K562 (cell line): Measurements from ENCODE around the gene ADK. TPM values are rescaled to one million over a fixed set of nuclear protein-coding genes. Genes with fewer than 3 reads are reported as not detected.

ENCODE experiments used
- ATAC-seq: fragments of 200-7000 bp; cut with Tn5 transposase; 3 replicates; pipeline ENCODE4 v1.9.1; 2020; ENCODE audit warnings: moderate library complexity
- BruUV-seq: library from RNA; stranded (reverse); fragments of 400-500 nt; replicated peaks from 2 replicates; lab custom pipeline; 2021; lab: Mats Ljungman, UMichigan
- CTCF ChIA-PET: fragments of 300-600 bp; formaldehyde crosslinking; extraction: SDS; loops from one replicate; lab custom pipeline; 2021; ENCODE audit warnings: low intra/inter-chr PET ratio; lab: Yijun Ruan, JAX
- POLR2A ChIA-PET: fragments of 300-600, 350-650 bp; sonication (Branson Sonifier 250); formaldehyde crosslinking; extraction: SDS; loops from one replicate; lab custom pipeline; 2021; ENCODE audit warnings: antibody characterized with exemption, inconsistent platforms; lab: Yijun Ruan, JAX
- DNase-seq, 4 experiments: peaks; one replicate each; pipeline versions ENCODE4 v3.0.0 to v3.0.0-alpha.2; 2011 to 2018; ENCODE audit warnings: low spot score in 3 of 4, mixed read lengths in 3 of 4; ENCODE audit errors: extremely low read depth in 1 of 4
- FAIRE-seq: peaks from 2 replicates; lab custom pipeline; 2011; peaks lifted over from hg19 to GRCh38; lab: Jason Lieb, UNC
- H2AFZ ChIP-seq: 2 replicates; pipeline ENCODE4 v1.6.0; 2011; ENCODE audit warnings: low read depth, low read length, control low read depth, inconsistent platforms
- H3K27ac ChIP-seq: fragments of 200-600 bp; 3 replicates; pipeline ENCODE4 v1.8.0; 2011; ENCODE audit warnings: low read depth, mild to moderate bottlenecking, control low read depth, inconsistent platforms, low read length, moderate library complexity, mixed read lengths; ENCODE audit errors: extremely low read depth
- H3K27me3 ChIP-seq, 2 experiments: fragments of 300-600 bp in 1 of 2; 2 replicates in 1 of 2; 3 replicates in 1 of 2; pipeline versions ENCODE4 v1.6.0 to v1.8.0; 2011; ENCODE audit warnings: inconsistent platforms in 2 of 2, low read length in 2 of 2, mild to moderate bottlenecking in 1 of 2, mixed read lengths in 1 of 2, moderate library complexity in 1 of 2; ENCODE audit not compliant: control insufficient read depth in 2 of 2, insufficient read depth in 2 of 2
- H3K36me3 ChIP-seq: fragments of 300-600 bp; 3 replicates; pipeline ENCODE4 v1.8.0; 2011; ENCODE audit warnings: mild to moderate bottlenecking, low read length, inconsistent platforms; ENCODE audit not compliant: control insufficient read depth, insufficient read depth
- H3K4me1 ChIP-seq, 2 experiments: fragments of 200-600 bp in 1 of 2; replicated peaks in 1 of 2; 2 replicates in 1 of 2; 3 replicates in 1 of 2; pipeline versions ENCODE4 v1.5.1 to v1.8.0; 2011; ENCODE audit warnings: inconsistent platforms in 2 of 2, low read length in 2 of 2, mild to moderate bottlenecking in 1 of 2, mixed read lengths in 1 of 2, moderate library complexity in 1 of 2; ENCODE audit not compliant: control insufficient read depth in 2 of 2, insufficient read depth in 2 of 2
- H3K4me2 ChIP-seq: 2 replicates; pipeline ENCODE4 v1.6.1; 2011; ENCODE audit warnings: low read length, control low read depth, inconsistent platforms, mixed read lengths; ENCODE audit not compliant: insufficient read depth
- H3K4me3 ChIP-seq: fragments of 200-600 bp; sonication (generic), shearing (Covaris generic); 2 replicates; pipeline ENCODE4 v1.5.1; 2016; ENCODE audit warnings: control low read depth, inconsistent platforms
- H3K79me2 ChIP-seq: fragments of 200-600 bp; 3 replicates; pipeline ENCODE4 v1.8.0; 2011; ENCODE audit warnings: low read length, inconsistent platforms; ENCODE audit not compliant: control insufficient read depth, insufficient read depth
- H3K9ac ChIP-seq, 2 experiments: 2 replicates each; pipeline versions ENCODE4 v1.6.0 to v1.6.1; 2011; ENCODE audit warnings: low read depth in 2 of 2, low read length in 2 of 2, control low read depth in 1 of 2, inconsistent platforms in 1 of 2, mild to moderate bottlenecking in 1 of 2, mixed read lengths in 1 of 2; ENCODE audit not compliant: insufficient read depth in 1 of 2
- H3K9me1 ChIP-seq: one replicate; pipeline ENCODE4 v1.6.0; 2011; ENCODE audit warnings: inconsistent platforms, mild to moderate bottlenecking, low read length, moderate library complexity; ENCODE audit not compliant: control insufficient read depth, insufficient read depth
- H3K9me3 ChIP-seq: replicated peaks from 2 replicates; pipeline ENCODE4 v1.5.1; 2011; ENCODE audit warnings: low read depth, low read length, inconsistent platforms; ENCODE audit not compliant: control insufficient read depth, insufficient read depth
- H4K20me1 ChIP-seq: replicated peaks from 2 replicates; pipeline ENCODE4 v1.6.1; 2011; ENCODE audit warnings: low read length, inconsistent platforms, mixed read lengths; ENCODE audit not compliant: control insufficient read depth, insufficient read depth
- ATF7 ChIP-seq: fragments of 450-650 bp; IDR thresholded peaks from 2 replicates; pipeline ENCODE4 v1.7.1; 2014; ENCODE audit warnings: mild to moderate bottlenecking, moderate library complexity
- CTCF ChIP-seq, 3 experiments: IDR thresholded peaks in 2 of 3; conservative IDR thresholded peaks in 1 of 3; 2 replicates each; pipeline ENCODE4 v1.5.1; 2011 to 2012; ENCODE audit warnings: low read length in 3 of 3, mild to moderate bottlenecking in 3 of 3, control low read depth in 2 of 3, improper control_type of control experiment in 1 of 3, inconsistent platforms in 1 of 3, low read depth in 1 of 3, mixed read lengths in 1 of 3, moderate library complexity in 1 of 3; ENCODE audit not compliant: insufficient read depth in 2 of 3
- IRF9 ChIP-seq: fragments of 450-650 bp; IDR thresholded peaks from 2 replicates; pipeline ENCODE4 v1.6.1; 2016; ENCODE audit warnings: missing biosample characterization, missing genetic modification characterization
- PHF8 ChIP-seq: fragments of 200-600 bp; sonication (generic); IDR thresholded peaks from 2 replicates; pipeline ENCODE4 v1.6.1; 2012; ENCODE audit warnings: mixed run types, mild to moderate bottlenecking, inconsistent platforms, low read length, moderate library complexity, borderline replicate concordance
- RAD21 ChIP-seq, 2 experiments: fragments of 250-450 bp in 1 of 2; fragments of 450-650 bp in 1 of 2; sonication (Bioruptor Pico) in 1 of 2; formaldehyde crosslinking in 1 of 2; IDR thresholded peaks in 1 of 2; conservative IDR thresholded peaks in 1 of 2; 2 replicates each; pipeline versions ENCODE4 v1.4.0 to v1.8.0; 2020 to 2022; ENCODE audit warnings: mild to moderate bottlenecking in 2 of 2, moderate library complexity in 1 of 2
- SPI1 ChIP-seq: IDR thresholded peaks from 2 replicates; pipeline ENCODE4 v1.6.1; 2011; ENCODE audit warnings: low read depth, low read length, control low read depth, borderline replicate concordance
- SRSF7 ChIP-seq: fragments of 200-400 bp; formaldehyde crosslinking; optimal IDR thresholded peaks from 2 replicates; pipeline ENCODE3; 2017; ENCODE audit warnings: mild to moderate bottlenecking, low read depth, low read length
- ZNF354B ChIP-seq: fragments of 250-450 bp; sonication (Bioruptor Pico); IDR thresholded peaks from 2 replicates; pipeline ENCODE4 v1.4.0; 2020
- ZNF511 ChIP-seq: sonication (generic); formaldehyde crosslinking; IDR thresholded peaks from 2 replicates; pipeline ENCODE4 v1.8.0; 2022; ENCODE audit warnings: mild to moderate bottlenecking, missing genetic modification reagents
- ZNF740 ChIP-seq, 3 experiments: fragments of 200-800 bp in 1 of 3; sonication (Bioruptor generic) in 1 of 3; sonication (generic) in 1 of 3; formaldehyde crosslinking in 1 of 3; IDR thresholded peaks; 2 replicates each; pipeline versions ENCODE4 v1.6.1 to v1.8.0; 2016 to 2022; ENCODE audit warnings: mild to moderate bottlenecking in 2 of 3, missing compliant biosample characterization in 2 of 3, missing genetic modification characterization in 2 of 3, missing genetic modification reagents in 1 of 3
- WGBS: fragments of 100-300 bp; shearing (Covaris generic); methylation state at CpG from one replicate; pipeline ENCODE4 v1.1.6; 2016; ENCODE audit warnings: low coverage, mixed read lengths; ENCODE audit not compliant: insufficient coverage; ENCODE audit errors: missing lambda C conversion rate; 5-methylcytosine and 5-hydroxymethylcytosine counted together
- in situ Hi-C: fragments of 300-500 bp; cut with MboI; formaldehyde crosslinking; loops from 4 replicates; pipeline ENCODE4 v1.15.0; 2018; ENCODE audit warnings: inconsistent platforms, mixed read lengths
- intact Hi-C: fragments of 100-400 bp; cut with micrococcal nuclease; formaldehyde crosslinking; loops from 2 replicates; pipeline ENCODE4 v1.14.2; 2022
- polyA plus RNA-seq, 8 experiments: library from polyadenylated mRNA; depleted of rRNA in 4 of 8; stranded (reverse) in 5 of 8; unstranded in 3 of 8; fragments of >200 nt; fragmentation: Nextera tagmentation in 2 of 8; fragmentation: Illumina TruSeq in 1 of 8; extraction: Ambion mirVana in 2 of 8; extraction: Trizol in 1 of 8; gene quantifications; 2 replicates each; pipeline versions ENCODE4 v1.2.1 to v1.2.3, GENCODE V29; 2011 to 2014; ENCODE audit warnings: inconsistent platforms in 1 of 8, missing spikeins in 1 of 8
- total RNA-seq, 7 experiments: library from RNA; depleted of rRNA in 6 of 7; stranded (reverse); fragments of >200 nt in 6 of 7; fragmentation: Illumina TruSeq in 2 of 7; extraction: Trizol in 2 of 7; gene quantifications; 2 replicates each; pipeline versions ENCODE4 v1.2.1 to v1.2.3, GENCODE V29; 2011 to 2021; ENCODE audit warnings: low replicate concordance in 1 of 7
- TF ChIP-seq, protein P1 (sequence below): fragments of 250-450 bp; sonication (Bioruptor Pico); IDR thresholded peaks from 2 replicates; pipeline ENCODE4 v1.8.0; 2021; ENCODE audit warnings: mild to moderate bottlenecking, moderate library complexity

ADK gene
- total and polyA plus RNA-seq, 9 of the 15 experiments (the other 6 are each of a cell fraction or from before 2014, with no cell fraction given) = 54.2 to 97.8 (median 73.6) TPM

GRCh38 chr10:74738052-74738451, 587.0 kb downstream of the ADK start:
- ChIA-PET POLR2A (interaction anchor here (0.8 to 1.0 kb wide), 3 partner anchors 18 to 284 kb away, joined by 3 to 4 read pairs (median 3); no protein-coding TSS in a partner anchor), CTCF (interaction anchor here (0.9 kb wide), 1 partner anchor 498 kb away, joined by 3 read pairs; no protein-coding TSS in a partner anchor)
- WGBS = 0% methylated on average over 1 of the region's 1 CpG
- H3K27ac ChIP-seq = no peak overlapping the region
- in situ Hi-C loops = loop anchor here (10.0 kb wide), 1 partner anchor 357 kb away; a partner anchor contains a TSS
- H3K4me2 ChIP-seq = no peak overlapping the region
- DNase-seq (no peak), ATAC-seq (no peak), FAIRE-seq (no peak)
- BruUV-seq = no TSS peak
- no peak overlapping the region for H3K9ac ChIP-seq
- intact Hi-C loops = loop anchor here (5.0 to 10.0 kb wide), 3 partner anchors 367 to 497 kb away; partner anchors contain the start of gene COMTD1
- H3K9me1 ChIP-seq = no peaks in the 10 kb centered on the region
- no peak overlapping the region for H3K4me3 ChIP-seq
- H3K9me3 ChIP-seq = no peaks in the 10 kb centered on the region
- H3K27me3 ChIP-seq = no peaks in the 10 kb centered on the region
- no peak overlapping the region; the same call in 1 of the 2 replicates for H2AFZ ChIP-seq
- no peaks in the 10 kb centered on the region for H3K79me2 ChIP-seq
- no peaks in the 10 kb centered on the region for H4K20me1 ChIP-seq
- no peaks in the 10 kb centered on the region for H3K36me3 ChIP-seq
- peaks cover 3 to 7% of the 10 kb centered on the region in 2 experiments; a peak in 3 of 5 replicates for H3K4me1 ChIP-seq
- TF ChIP-seq, protein P1, sequence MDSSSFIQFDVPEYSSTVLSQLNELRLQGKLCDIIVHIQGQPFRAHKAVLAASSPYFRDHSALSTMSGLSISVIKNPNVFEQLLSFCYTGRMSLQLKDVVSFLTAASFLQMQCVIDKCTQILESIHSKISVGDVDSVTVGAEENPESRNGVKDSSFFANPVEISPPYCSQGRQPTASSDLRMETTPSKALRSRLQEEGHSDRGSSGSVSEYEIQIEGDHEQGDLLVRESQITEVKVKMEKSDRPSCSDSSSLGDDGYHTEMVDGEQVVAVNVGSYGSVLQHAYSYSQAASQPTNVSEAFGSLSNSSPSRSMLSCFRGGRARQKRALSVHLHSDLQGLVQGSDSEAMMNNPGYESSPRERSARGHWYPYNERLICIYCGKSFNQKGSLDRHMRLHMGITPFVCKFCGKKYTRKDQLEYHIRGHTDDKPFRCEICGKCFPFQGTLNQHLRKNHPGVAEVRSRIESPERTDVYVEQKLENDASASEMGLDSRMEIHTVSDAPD (CRISPR knock-in tag) = no peak
- TF ChIP-seq ZNF740 (CRISPR knock-in tag; IDR thresholded peaks at IDR 0.05) = no peak
- TF ChIP-seq ZNF740 (tag; IDR thresholded peaks at IDR 0.05) = no peak
- TF ChIP-seq RAD21 (CRISPR knock-in tag; conservative IDR thresholded peaks at IDR 0.05 in 1 of 2, IDR thresholded peaks at IDR 0.05 in 1 of 2) = peak in 1 of 2 experiments; percentile 31; a peak in 1 of 4 replicates
- TF ChIP-seq CTCF (IDR thresholded peaks at IDR 0.05 in 2 of 3, conservative IDR thresholded peaks at IDR 0.05 in 1 of 3; ENCODE audit: insufficient read depth in 2 of 3, low read depth in 1 of 3, low read length in 3 of 3) = peak in 2 of 3 experiments; percentile 3 to 18; a peak in 1 of 6 replicates
- no peak for TF ChIP-seq SPI1
- no peak for TF ChIP-seq ATF7
- no peak for TF ChIP-seq PHF8
- no peak for TF ChIP-seq ZNF354B (CRISPR knock-in tag)
- no peak for TF ChIP-seq ZNF511 (CRISPR knock-in tag)
- TF ChIP-seq SRSF7 = no peak
- TF ChIP-seq IRF9 = no peak
